RKO (cell line): ENCODE data around the gene ADGRL3.
"Not testable (repeated sequence)": the region's sequence is repeated elsewhere in the genome, so short reads cannot be mapped to it uniquely, and the experiment has no call there.

Experiments
- DNase-seq: peaks from one replicate; pipeline ENCODE4 v3.0.0-alpha.2; 2016; ENCODE audit warnings: low spot score

The ADGRL3 gene

DNA sequence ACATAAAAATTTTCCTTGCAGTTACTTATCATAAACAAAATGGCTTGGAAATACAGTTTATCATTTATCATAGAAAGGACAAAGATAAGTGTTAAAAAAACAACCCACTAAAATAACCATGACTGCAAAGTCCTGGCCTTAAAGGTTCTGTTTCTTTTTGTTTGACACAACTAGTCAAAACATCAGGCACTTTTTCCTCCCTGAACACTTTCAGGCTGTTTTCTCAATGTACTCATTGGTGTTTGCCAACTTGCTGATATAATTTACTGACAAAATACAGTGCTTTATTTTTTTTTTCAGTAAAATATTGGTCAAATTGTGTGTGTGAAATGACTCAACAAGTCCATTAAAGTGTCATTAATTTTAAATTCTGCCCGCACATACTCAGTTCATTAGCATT, 156.6 kb downstream of the ADGRL3 start:
- DNase-seq = no peak

DNA sequence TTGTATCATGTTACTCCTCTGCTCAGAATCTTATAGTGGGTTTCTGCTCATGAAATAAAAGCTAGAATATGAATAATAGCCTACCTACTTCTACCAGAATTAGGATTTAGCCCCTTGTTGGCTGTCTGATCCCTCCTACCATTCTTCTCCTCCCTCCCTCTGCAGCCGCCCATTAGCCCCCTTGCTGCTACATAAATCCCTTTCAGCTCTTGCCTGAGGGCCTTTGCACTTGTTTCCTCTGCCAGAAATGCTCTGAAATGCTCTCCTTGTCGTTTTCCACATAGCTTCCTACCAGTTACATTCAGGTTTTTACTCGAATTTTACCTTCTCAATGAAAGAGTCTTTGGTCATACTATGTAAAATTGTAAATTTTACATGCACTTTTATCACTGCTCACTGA, 159.2 kb downstream of the ADGRL3 start:
- no peak for DNase-seq

DNA sequence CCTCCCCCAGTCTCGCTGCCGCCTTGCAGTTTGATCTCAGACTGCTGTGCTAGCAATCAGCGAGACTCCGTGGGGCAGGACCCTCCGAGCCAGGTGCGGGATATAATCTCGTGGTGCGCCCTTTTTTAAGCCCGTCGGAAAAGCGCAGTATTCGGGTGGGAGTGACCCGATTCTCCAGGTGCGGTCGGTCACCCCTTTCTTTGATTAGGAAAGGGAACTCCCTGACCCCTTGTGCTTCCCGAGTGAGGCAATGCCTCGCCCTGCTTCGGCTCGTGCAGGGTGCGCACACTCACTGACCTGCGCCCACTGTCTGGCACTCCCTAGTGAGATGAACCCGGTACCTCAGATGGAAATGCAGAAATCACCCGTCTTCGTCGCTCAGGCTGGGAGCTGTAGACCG, 172.7 kb downstream of the ADGRL3 start:
- DNase-seq = not testable (repeated sequence)

DNA sequence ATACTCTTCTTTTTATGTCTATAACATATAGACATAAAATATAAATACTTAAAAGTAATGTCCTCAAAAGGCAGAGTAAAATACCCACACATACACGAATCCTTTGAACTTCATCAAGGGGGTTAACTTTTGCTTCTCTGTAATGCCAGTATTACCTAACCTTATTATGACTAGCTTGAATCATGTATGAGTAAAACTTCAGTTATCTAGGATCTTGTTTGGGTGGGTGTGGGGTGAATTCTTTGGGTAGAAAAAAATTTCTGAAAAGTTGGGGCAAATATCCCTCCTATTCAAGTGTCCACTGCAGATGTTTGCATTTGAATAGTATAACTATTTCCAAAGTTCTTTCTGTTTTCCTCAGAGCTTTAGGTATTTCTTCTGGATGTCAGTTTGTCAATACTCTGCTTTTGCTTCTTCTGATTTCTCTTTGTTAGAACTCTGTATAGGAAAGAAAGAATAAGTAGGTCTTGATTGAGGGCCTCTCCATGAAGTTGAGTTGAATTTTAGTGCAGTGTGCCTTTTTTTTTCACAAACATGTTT, 173.8 kb downstream of the ADGRL3 start:
- no peak for DNase-seq

DNA sequence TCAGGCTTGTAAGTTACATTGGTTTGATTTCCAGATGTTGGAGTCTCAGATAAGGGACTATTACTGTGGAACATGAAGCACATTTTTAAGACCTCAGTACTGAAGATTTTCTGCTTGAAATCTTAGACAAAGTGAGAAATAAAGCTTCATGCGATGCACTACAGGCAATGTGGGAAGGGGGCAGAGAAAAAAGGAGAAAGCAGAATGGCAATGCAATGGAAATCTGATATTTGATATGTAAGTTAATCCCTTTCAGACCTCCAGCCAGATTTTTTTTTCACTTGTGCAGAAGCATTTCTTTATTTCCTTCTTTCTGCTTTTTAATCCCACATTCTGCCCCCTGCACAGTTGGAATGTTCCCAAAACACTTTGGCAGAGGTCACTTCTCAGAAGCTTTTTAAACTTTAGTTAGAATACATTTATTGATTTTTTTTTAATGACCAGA, 174.3 kb downstream of the ADGRL3 start:
- DNase-seq = no peak

DNA sequence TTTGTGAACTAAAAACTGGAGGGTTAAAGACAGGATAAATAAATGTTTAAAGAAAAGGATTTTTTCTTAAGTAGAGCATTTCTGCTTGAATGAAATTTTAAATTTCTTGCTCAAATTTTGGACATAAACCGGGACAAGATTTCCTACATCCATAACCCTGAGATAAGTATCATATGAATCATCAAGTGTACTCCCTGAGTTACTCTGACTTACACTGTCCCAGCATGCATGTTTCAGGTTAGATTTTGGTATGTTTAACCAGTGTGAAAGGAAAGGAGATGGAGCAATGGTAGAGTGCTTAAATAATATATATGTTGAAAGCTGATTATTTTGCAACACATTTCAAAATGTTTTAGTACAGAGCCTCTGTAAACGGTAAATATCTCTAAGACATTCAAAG, 175.2 kb downstream of the ADGRL3 start:
- no peak for DNase-seq

DNA sequence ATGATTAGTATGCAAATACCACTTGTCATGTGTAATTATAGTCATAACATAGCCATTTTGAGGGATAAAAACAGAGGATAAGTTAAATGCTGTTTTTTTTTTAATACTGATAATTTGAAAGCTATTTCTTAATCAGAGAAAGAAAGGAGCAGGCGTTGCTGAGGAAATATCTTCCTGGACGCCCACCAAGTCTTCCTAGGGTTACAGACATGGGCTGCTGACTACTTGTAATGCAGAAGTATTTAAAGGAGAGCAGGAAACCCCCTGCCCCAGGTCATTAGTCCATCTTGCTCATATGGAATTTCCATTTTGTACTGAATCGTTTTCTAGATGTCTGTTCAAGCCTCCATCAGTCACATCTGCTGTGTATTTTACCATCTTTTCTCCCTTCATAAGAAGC, 176.2 kb downstream of the ADGRL3 start:
- DNase-seq = no peak

DNA sequence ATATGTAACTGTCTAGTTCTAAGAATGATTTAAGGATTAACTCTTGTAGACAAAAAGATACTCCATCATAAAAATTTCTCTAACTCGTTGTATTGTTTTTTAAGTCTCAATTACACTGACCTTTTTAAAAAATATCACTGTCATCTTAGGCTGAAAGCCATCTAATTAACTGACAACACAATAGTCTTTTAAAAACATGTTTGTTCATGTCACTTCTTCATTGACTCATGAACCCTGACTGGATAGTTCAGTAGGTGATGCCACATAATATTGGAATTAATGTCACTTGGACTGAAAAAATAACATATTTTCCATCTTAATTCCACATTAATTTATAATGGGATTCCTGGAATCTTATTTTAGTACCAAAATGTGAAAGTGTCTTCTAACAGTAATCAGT, 179.3 kb downstream of the ADGRL3 start:
- no peak for DNase-seq

DNA sequence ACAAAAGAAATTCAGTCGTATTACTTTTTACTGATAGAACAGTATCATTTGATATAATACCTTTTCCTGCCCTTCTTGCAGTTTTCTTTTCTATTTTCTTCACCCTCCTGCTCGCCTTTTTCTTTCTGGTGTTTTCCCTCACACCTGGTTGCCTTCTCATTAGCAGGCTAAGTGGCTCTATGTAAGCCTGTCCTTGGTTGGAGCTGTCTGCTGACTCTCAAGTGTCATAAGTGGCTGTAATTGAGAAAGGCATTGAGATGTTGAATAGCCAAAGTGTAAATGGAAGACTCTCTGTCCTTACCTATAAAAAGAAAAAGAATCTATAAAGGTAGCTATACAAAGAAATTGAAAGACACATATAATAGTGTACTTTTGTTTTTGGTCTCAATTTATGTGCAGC, 180.7 kb downstream of the ADGRL3 start:
- no peak for DNase-seq

DNA sequence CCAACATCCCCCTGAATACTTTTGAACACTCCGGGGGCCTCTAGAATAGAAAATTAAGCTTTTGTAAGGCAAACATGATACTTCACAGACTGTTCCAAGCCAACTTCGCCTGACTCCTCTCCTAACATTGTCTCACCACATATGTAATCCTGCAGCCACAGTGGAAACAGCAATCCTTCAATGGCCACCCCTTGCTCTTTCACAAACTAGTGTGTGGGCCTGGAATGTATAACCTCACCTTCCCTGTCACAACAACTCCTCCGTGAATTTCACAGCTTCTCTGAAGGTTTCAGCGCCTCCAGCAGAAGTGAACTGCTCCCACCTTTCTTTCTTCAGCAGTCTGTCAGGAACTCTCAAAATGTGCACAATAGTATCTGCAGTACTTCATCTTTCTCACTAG, 185.1 kb downstream of the ADGRL3 start:
- no peak for DNase-seq

DNA sequence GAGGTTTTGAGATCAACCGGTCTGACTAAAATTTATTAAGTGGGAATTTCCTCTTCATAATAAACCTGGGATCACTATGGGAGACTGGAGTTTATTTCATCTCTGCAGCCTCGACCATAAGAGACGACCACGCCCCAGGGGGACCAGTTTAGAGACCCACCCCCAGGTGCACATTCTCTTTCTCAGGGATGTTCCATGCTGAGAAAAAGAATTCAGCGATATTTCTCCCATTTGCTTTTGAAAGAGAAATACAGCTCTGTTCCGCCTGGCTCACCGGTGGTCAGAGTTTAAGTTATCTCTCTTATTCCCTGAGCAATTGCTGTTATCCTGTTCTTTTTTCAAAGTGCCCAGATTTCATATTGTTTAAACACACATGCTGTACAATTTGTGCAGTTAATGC, 187.2 kb downstream of the ADGRL3 start:
- not testable (repeated sequence) for DNase-seq

DNA sequence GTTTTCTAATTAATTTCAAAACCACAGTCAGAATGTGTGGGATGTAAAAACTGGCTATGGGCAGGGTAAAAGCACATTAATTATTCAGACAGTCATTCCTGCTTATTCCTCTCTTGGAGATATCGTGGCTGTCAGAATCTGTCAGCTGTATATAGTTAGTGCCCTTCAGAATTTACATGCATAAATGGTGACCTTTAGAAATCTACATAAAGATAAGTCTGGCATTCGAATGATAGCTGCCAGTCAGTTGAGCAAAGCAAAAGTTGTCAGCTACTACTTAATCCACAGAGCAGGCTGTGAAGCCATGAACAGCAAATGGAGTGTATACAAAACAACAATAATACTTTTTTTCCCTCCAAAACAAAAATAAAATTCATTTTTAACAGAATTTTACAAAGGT, 189.5 kb downstream of the ADGRL3 start:
- DNase-seq = no peak

DNA sequence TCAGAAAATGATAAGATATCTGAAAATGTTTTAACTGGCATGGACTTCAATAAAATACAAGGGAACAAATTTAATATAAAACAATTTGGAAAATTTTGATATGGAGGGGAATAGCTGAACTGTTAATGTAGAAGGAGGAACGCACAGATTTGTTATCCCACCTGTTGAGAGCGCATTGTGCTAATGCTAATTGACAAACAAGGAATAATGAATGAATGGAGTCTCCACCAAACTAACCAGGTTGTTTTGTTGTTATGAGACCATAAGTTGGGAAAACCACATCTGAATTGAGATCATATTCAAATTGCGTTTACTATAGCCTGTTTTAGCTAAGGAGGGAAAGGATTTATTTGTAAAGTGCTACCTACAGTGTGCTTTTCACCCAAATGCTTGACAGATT, 195.6 kb downstream of the ADGRL3 start:
- DNase-seq = no peak

DNA sequence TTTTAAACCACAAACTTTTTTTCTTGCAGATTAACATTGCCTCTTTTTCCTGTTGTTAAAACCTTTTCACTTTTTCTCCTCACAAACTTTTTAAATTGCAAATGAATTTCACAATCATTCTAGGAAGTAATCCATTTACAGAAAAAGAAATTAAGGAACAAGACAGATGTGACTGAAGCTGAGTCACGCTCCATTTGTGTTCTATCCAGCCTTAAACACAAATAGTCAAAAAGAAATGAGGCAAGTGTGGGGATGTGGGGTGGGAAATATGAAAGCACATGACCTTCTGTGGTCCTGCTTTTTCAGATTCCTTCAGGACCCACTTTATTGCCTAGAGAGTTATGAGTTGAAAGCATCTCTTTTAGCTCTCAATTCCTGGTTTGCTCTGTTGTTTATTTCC, 197.0 kb downstream of the ADGRL3 start:
- DNase-seq = no peak

DNA sequence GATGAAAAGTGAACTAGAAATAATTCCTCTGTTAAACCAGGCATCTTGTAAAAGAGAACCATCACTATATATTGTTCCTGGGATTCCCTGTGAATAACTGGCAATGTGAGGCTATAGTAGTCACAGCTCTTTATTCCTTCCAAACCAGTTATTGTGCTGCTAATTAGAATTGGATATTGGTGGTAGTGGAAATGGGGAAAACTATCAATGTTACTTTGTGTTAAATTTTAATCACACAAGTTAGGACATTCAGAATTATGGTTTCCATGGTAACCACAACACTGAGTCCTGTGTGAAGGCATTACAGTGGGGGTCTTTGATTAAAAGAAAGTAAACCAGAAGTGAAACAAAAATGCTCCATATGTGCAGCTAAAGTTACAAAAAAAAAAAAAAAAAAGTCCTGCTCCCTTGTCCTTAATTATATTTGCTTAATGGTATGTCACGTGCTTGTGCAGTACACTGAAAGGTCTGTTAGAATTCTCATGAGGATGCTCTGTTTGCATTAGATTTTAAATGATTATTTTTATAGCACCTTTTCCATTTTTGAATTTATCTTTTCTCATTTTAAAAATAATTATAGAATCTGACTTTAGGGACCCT, 200.4 kb downstream of the ADGRL3 start:
- no peak for DNase-seq

DNA sequence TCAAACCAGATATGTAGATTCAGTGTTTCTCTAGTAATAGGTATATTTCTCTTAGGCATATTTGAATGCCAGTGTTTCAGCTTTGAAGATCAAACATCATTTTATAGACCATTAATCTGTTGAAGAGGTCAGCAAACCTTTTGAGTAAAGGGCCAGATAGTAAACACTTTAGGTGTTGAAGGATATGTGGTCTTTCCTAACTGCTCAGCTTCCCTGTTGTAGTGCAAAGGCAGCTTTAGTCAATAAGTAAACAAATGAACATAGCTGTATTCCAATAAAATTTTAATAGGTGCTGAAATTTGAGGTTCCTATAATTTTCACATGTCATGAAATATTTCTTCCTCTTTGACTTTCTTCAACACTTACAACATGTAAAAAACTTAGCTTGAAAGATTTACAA, 201.6 kb downstream of the ADGRL3 start:
- DNase-seq = no peak

DNA sequence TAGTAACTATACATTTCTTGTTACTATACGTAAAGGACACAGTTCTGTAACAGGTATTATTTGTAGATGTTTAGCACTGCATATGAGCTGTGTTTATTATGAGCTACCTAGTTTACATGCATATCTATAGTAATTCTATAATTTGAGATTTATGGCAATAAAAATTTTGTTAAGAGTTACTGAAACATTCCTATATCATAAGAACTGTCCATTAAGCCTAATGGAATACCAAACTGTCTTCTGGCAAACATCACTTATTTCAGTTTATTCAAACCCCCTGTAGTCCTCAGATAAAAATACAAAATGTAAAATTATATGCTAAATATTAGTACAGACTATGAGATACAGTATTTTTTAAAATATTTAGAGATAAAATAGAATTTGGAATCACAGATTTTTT, 205.2 kb downstream of the ADGRL3 start:
- DNase-seq = no peak

DNA sequence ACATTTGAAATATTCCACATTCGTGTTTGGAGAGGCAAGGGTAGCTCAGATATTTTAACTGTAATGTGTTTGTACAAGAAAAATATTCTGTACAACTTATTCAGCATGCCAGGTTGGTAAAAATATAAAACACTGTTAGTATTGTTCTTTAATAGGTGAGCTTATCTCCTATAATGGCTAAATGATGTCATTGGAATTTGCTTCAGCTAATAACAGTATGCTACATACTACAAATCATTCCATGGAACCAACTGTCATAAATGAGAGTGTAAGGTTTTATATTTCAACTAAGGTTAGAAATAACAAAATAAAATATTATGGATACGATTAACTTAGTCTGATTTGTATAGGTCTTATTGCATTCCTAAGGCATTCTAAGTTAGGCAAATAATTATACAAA, 206.6 kb downstream of the ADGRL3 start:
- DNase-seq = no peak

DNA sequence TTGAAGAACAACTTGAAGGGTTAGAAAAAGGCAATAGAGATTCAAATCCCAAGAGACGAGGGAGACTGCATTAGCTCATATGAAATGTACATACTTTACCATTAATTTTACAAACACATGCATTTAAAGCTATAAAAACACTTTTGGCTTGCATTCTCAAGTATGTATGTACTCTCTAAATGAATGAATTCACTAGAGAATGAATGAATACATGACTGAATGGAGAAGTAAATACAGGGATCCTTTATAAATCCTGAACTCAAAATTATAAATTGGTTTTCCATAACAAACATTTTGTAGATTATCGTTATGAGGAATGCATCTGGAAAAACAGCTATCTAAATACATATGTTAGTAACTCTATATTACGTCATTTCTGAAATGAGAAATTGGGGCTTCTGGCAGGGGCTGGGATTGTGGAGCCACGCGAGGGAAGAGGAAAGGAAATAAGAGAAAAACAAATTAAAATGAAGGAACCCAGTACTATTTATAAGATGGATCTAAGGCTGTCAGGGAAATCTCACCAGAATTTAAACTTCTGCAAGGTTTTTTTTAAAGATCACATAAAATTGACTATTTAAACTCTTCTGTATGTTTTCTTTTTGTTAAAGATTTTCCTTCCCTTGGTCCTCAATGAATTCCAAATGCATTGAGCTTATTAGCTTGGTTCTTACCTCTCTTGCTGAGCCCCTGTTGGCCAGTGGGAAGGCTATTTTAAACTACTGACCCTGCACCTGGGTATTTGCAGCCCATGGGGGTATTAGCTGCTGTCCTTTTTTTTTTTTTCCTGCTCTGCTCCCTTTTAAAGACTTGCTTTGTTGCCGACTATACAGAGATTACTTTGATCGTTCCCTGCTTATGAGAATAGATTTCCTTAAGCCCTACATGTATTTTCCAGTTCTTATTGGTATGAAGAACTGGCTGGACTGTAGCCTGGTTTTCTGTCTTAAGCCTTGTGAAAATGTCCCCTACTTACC, 207.8 kb downstream of the ADGRL3 start:
- no peak for DNase-seq

DNA sequence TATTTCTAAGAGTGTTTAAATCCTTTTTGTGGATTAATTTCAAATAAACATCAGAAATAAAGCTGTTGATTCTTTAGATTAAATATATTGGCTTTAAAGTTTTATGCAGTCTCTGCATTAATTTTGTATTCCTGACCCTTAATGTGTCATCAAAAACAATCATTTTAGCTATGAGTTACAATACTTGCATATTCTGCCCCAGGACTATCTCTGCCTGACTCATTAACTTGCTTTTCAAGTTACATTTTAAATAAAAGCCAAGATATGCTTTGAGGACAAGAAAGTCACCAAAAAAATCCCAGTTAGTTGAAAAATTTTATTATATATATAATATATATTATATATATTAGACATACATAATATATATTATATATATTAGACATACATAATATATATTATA, 208.7 kb downstream of the ADGRL3 start:
- DNase-seq = no peak

DNA sequence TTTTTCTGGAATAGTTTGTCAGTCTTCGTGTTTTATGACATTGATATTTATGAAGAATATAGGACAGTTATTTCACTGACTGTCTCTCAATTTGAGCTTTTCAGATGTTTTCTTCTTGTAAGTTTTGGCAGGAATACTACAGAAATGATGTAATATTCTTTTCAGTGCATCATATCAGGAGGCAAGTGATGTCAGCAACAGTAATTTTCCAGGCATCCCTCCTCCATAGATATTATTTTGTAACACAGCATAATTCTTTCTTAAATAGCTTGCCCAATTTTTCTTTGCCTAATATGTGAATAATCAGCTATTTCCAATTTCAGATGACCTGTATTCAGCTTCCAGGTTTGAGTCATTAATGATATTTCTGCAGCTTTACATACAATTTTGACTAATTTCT, 211.1 kb downstream of the ADGRL3 start:
- no peak for DNase-seq

DNA sequence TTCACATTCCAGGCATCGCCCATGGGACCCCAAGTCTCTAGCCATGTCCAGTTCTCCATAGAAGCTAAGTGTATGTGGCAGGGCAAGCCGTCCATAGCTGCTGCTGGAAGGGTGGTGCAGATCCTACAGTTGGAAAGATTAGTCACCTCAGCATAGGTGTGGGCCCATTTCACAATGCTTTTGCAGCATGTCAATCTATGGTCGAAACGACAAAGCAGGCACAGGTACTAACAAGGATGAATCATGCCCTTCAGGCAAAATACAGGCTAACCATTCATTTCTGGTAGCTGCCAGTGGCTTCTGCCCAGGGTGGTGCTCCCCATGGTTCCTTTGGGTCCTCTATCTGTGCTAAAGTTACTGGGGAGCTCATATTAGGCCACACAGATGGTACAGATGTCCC, 225.2 kb downstream of the ADGRL3 start:
- no peak for DNase-seq

DNA sequence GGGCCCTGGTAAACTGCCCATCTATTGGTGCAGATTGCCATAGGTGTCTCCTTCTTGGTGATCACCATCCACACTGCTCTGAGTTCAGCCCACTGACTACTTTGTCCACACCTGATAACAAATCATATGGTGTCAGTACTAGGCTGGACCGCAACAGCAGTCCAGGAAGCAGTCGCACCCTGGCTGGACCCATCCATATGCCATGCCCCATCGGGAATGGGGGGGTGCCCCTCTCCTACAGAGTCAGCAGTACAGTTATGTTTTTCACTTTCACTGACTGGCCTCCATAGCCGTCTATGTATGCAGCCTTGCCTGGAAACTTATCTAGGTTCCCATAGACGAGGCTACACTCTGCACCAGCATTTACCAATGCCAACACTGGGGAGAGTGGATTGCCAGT, 226.1 kb downstream of the ADGRL3 start:
- DNase-seq = no peak
